AG04450 (cell line): Measurements from ENCODE around the gene MYO16. TPM values are rescaled to one million over a fixed set of nuclear protein-coding genes. Genes with fewer than 3 reads are reported as not detected.

Experiments
- CTCF ChIA-PET: fragments of 300-600, 350-600 bp; formaldehyde crosslinking; extraction: SDS; loops from one replicate; lab custom pipeline; 2022; ENCODE audit warnings: antibody characterized with exemption, inconsistent platforms; lab: Charles Lee
- POLR2A ChIA-PET: fragments of 350-600 bp; formaldehyde crosslinking; extraction: SDS; loops from one replicate; lab custom pipeline; 2021; ENCODE audit warnings: antibody characterized with exemption, inconsistent platforms; lab: Yijun Ruan, JAX
- DNase-seq: peaks from one replicate; pipeline ENCODE4 v3.0.0-alpha.2; 2011; ENCODE audit warnings: low read depth, low spot score
- H3K27ac ChIP-seq: one replicate; pipeline ENCODE4 v1.5.1; 2012; ENCODE audit warnings: low read depth, low read length, control low read depth
- H3K27me3 ChIP-seq: one replicate; pipeline ENCODE4 v1.6.0; 2012; ENCODE audit warnings: low read length; ENCODE audit not compliant: control insufficient read depth, insufficient read depth
- H3K4me3 ChIP-seq: 2 replicates; pipeline ENCODE4 v1.5.1; 2011; ENCODE audit warnings: mild to moderate bottlenecking, low read depth, low read length, control low read depth
- H3K9me3 ChIP-seq: 2 replicates; pipeline ENCODE4 v1.5.1; 2012; ENCODE audit warnings: low read length; ENCODE audit not compliant: control insufficient read depth, insufficient read depth
- CTCF ChIP-seq: IDR thresholded peaks from 2 replicates; pipeline ENCODE4 v1.5.1; 2011; ENCODE audit warnings: low read depth, low read length, control low read depth, inconsistent platforms
- polyA plus RNA-seq: library from polyadenylated mRNA; depleted of rRNA; stranded (reverse); fragments of >200 nt; gene quantifications from 2 replicates; pipeline ENCODE4 v1.2.3, GENCODE V29; 2011

The MYO16 gene
- polyA plus RNA-seq, 1 experiment = 0.02 TPM

- DNase-seq = no peak
- Histone ChIP-seq H3K4me3 (no peak overlapping the region), H3K27ac (peak overlapping the region; percentile 47), H3K27me3 (no peaks in the 10 kb centered on the region), H3K9me3 (no peaks in the 10 kb centered on the region; the same call in 1 of the 2 replicates)
- ChIA-PET CTCF (interaction anchor here (0.6 to 1.5 kb wide), 4 partner anchors 9 to 232 kb away, joined by 4 to 8 read pairs (median 4); no protein-coding TSS in a partner anchor), POLR2A (interaction anchor here (0.5 kb wide), 1 partner anchor 230 kb away, joined by 3 read pairs; no protein-coding TSS in a partner anchor)
- no peak for TF ChIP-seq CTCF
Measured at GRCh38 chr13:109154966-109155761, 525.8 kb downstream of the MYO16 start.

- no peak overlapping the region for H3K4me3 ChIP-seq
- no peaks in the 10 kb centered on the region for H3K27me3 ChIP-seq
- ChIA-PET CTCF (interaction anchor here (0.6 to 1.5 kb wide), 2 partner anchors 11 to 195 kb away, joined by 3 to 8 read pairs; no protein-coding TSS in a partner anchor), POLR2A (interaction anchor here (0.5 to 0.7 kb wide), 2 partner anchors 56 to 228 kb away, joined by 3 to 5 read pairs; no protein-coding TSS in a partner anchor)
- DNase-seq = peak; percentile 43
- TF ChIP-seq CTCF = no peak
- H3K27ac ChIP-seq = peak overlapping the region; percentile 92
- no peaks in the 10 kb centered on the region; the same call in 1 of the 2 replicates for H3K9me3 ChIP-seq
Measured at GRCh38 chr13:109156181-109156935, 526.9 kb downstream of the MYO16 start.

GRCh38 chr13:109157275-109157674, 527.9 kb downstream of the MYO16 start:
- H3K27ac ChIP-seq = no peak overlapping the region
- no peaks in the 10 kb centered on the region for H3K27me3 ChIP-seq
- no peak overlapping the region for H3K4me3 ChIP-seq
- no peaks in the 10 kb centered on the region; the same call in 1 of the 2 replicates for H3K9me3 ChIP-seq
- no peak for TF ChIP-seq CTCF
- ChIA-PET CTCF (interaction anchor here (0.6 kb wide), 1 partner anchor 195 kb away, joined by 3 read pairs; no protein-coding TSS in a partner anchor), POLR2A (interaction anchor here (0.7 kb wide), 1 partner anchor 56 kb away, joined by 5 read pairs; no protein-coding TSS in a partner anchor)
- DNase-seq = no peak

- Histone ChIP-seq H3K4me3 (no peak overlapping the region), H3K9me3 (no peaks in the 10 kb centered on the region; the same call in 1 of the 2 replicates), H3K27me3 (no peaks in the 10 kb centered on the region), H3K27ac (no peak overlapping the region)
- TF ChIP-seq CTCF = no peak
- CTCF ChIA-PET = interaction anchor here (0.7 kb wide), 1 partner anchor 214 kb away, joined by 3 read pairs; no protein-coding TSS in a partner anchor
- no peak for DNase-seq
- POLR2A ChIA-PET = no interaction called here
Measured at GRCh38 chr13:109158383-109158782, 529.0 kb downstream of the MYO16 start.
